ENCODE results near the gene NRK. TPM values are rescaled to one million over a fixed set of nuclear protein-coding genes. Genes with fewer than 3 reads are reported as not detected.
"Not testable (repeated sequence)": the region's sequence is repeated elsewhere in the genome, so short reads cannot be mapped to it uniquely, and the experiment has no call there.

NRK gene
- total RNA-seq, 1 donor from 2014 or later = not detected

DNA sequence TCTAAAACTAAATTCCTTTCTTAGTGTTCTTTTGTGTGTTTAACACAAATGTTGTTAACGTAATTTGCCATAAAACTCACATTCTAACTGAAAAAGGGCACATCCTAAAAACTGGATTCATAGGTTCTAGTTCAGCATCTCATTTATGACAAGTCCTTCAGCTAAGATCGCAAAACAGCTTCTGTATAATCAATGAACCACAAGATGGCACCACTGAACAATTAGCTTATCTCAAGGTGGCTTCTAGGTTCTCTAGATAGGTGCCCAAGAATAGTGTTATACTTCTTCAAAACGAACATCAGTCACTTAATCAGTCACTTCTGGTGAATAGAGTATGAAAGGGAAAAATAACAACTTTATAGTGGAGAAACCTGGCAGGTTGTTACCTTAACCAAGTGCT, 54.3 kb downstream of the NRK start:
- intact Hi-C loops (cut with micrococcal nuclease) = loop anchor here (2.0 kb wide), 1 partner anchor 520 kb away; no protein-coding TSS in a partner anchor

GRCh38 chrX:105880491-105880890, 58.2 kb downstream of the NRK start:
- intact Hi-C loops (cut with micrococcal nuclease) = no loop called here

DNA sequence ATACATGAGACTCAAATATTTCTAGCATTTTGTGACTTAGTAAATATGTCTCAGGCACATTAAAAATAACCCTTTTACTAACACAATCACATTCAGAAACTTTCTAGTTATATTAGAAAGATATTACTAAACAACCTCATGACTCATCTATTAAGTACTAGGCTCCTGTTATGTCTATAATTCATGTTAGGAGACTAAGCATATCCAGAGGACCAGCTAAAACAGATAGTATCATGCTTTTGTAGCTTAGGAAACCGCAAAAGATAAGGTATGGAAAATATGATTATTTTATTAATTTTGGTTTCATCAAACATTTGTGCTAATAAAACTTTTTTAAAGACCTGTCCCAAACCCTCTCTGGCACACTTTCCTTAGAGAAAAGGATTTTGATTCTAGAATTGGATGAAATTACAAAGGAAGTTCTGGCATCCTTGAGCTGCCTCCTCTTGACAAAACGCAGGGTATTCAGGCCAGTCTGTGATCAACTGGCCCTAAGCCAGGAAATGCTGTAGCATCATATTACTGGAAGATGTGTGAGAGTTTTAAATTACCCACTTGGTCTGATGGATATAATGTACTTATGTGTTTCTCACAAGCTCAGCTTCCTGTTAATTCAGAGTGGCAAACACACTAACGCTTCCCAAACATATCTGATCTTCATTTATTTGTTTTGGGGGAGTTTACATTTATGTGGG, 60.4 kb downstream of the NRK start:
- intact Hi-C loops (cut with micrococcal nuclease) = no loop called here

DNA sequence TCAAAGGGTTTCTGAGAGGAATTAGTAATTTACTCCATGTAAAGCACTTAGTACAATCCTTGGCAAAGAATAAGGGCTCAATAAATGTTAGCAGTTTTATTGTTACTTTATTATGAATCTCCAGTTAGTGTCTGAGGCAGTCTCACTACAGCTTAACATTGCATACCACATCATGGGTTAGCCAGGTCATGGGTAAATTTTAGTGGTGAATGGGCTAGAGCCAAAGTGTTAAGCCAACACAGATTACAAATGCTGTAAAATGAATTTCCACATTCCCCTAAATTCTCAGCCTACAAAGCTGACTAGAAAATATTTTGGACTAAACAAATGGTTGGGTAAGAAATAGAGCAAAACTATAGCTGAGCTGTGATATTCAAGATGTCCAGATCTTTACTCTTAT, 72.4 kb downstream of the NRK start:
- intact Hi-C loops (cut with micrococcal nuclease) = no loop called here

DNA sequence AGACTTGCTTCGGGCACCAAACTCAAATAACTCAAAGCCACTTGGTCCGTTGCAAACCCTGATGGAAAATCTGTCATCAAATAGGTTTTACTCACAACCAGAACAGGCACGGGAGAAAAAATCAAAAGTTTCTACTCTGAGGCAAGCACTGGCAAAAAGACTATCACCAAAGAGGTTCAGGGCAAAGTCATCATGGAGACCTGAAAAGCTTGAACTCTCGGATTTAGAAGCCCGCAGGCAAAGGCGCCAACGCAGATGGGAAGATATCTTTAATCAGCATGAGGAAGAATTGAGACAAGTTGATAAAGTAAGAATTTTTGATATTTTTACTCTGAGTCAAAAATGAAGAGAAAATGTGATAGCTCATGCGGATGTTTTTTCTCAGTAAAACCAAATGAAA, 87.2 kb downstream of the NRK start:
- intact Hi-C loops (cut with micrococcal nuclease) = no loop called here

DNA sequence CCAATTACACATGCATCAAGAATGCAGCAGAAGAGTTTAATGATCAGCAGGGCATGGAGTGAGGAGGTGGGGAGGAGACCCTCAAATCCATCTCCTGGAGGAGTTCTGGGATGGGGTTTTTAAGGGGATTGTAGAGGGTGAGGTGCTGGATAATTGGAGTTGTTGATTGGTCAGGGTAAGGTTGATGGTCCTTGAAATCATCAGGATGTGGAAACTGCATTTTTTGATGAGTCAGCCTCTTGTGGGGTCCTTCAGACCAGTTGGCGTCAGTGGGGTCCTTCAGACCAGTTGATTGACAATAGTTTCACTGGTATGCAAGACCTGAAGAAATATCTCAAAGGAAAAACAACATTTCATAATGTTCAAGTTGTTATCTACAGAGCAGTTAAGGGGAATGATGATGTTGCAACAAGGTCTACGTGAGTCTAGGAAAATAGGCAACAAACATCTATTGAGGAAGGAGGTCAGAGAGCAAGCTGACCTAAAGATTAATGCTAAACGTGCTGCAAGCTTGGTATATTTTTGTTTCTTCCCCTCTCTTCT, 88.3 kb downstream of the NRK start:
- intact Hi-C loops (cut with micrococcal nuclease) = no loop called here

- intact Hi-C loops (cut with micrococcal nuclease) = no loop called here
These were observed 122.9 kb downstream of the NRK start for GRCh38 chrX:105945266-105945665.

DNA sequence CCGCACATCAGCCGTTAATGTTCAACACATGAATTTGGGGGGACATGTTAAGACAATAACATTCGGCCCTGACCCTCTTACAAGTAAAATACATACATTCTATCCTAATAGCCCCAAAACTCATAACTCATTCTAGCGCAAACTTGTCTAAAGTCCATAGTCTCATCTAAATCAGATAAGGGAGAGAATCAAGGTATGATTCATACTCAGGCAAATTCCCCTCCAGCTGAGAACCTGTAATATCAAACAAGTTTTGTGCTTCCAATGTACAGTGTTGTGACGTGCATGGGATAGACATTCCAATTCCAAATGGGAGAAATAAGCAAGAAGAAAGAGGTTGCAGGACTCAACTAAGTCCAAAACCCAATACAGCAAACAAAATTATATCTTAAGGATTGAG, 147.1 kb downstream of the NRK start:
- intact Hi-C loops (cut with micrococcal nuclease) = no loop called here

GRCh38 chrX:105972690-105973386, 150.5 kb downstream of the NRK start:
- intact Hi-C loops (cut with micrococcal nuclease) = no loop called here

DNA sequence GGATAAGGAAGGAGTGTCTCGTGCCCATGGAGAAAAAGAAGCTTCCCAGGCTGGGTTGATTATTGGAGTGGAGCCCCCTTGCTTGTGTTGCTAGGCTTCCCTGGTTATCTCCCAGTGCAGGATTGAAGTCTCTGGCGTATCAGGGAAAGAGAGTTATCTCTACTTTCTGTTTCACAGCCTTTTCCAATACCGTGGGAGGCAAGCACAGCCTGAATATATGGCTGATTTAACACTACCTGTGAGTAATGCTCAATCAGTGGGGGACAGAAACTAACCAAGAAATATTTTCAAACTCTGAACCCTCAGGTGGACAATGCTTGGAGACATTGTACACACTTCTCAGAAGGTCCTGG, 151.0 kb downstream of the NRK start:
- intact Hi-C loops (cut with micrococcal nuclease) = no loop called here

- intact Hi-C loops (cut with micrococcal nuclease) = no loop called here
These were observed 153.0 kb downstream of the NRK start for GRCh38 chrX:105975382-105975781.

DNA sequence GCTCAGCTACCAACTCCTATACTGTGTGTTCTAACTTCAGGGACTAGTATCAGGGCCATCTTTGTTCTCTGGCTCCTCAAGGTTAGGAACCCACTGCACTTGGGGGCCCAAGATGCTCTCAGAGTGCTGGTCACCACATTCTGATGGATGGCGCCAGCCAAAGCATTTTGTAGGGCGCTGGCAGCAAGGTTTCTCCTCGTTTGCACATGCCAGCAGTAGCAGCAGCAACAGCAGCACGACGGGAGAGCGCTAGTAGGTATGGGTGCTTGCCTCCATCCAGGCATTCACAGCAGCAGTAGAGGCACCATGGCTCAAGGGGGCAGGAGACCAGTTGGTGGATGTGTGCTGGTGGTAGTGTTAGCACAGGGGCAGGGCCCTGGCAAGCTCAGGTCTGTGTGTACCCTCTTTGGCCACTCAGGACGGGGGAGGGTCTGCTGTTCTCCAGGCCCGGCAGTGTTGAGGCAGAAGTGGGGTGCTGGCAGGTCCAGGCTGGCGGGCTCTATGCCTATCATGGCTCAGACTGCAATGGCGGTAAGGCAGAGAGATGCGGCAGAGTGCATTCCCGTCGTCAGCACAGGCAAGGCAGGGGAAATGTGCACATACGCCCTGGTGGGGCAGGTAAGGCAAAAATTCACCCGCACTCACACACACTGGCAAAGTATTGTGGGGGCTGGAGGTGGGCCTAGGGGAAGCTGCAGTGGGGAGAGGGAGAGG, 159.6 kb downstream of the NRK start:
- intact Hi-C loops (cut with micrococcal nuclease) = no loop called here

DNA sequence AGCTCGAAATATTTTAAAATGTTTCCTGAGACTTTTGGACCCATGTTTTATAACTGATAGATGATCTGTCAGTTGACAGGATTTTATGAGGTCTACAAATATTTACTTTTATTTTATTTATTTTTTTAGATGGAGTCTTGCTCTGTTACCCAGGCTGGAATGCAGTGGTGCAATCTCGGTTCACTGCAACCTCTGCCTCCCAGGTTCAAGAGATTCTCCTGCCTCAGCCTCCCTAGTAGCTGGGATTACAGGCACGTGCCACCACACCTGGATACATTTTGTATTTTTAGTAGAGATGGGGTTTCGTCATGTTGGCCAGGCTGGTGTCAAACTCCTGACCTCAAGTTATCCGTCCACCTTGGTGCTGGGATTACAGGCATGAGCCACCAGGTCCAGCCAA, 166.1 kb downstream of the NRK start:
- intact Hi-C loops (cut with micrococcal nuclease) = not testable (repeated sequence)

- intact Hi-C loops (cut with micrococcal nuclease) = no loop called here
These were observed 177.0 kb downstream of the NRK start for GRCh38 chrX:105999294-105999693.

- intact Hi-C loops (cut with micrococcal nuclease) = no loop called here
These were observed 177.9 kb downstream of the NRK start for GRCh38 chrX:106000203-106000602.

DNA sequence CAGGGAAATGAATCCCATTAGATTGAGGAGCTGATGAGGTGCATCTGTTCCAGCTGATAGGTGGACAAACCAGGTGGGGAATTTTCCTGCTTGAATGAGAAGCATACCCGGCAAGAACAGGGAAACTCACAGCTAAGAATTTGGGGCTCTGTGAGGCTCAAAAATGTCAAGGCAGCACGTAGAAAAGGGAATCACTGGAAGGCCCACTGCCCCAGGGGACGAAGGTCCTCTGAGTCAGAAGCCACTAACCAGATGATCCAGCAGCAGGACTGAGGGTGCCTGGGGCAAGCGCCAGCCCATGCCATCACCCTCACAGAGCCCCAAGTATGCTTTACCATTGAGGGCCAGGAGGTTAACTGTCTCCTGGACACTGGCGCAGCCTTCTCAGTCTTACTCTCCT, 178.3 kb downstream of the NRK start:
- intact Hi-C loops (cut with micrococcal nuclease) = not testable (repeated sequence)

- intact Hi-C loops (cut with micrococcal nuclease) = no loop called here
These were observed 183.3 kb downstream of the NRK start for GRCh38 chrX:106005684-106006083.

DNA sequence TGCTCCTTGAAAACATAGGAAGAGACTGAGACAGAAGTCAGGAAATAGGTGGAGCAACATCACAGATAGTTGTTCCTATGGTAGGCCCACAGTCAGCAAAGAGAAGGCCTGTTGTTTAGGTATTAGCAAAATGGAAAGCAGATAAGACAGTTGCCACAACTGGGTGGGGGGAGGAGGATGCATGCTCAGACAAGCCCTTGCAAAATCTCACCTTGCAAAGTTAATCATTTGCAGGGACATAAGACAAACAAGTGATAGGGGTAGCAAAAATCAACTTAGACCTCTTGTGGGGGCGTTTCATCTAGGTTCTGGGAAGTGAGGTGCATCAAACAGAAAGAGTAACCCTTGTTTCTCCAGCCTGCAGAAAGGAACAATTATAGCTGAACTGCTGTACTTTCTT, 185.5 kb downstream of the NRK start:
- intact Hi-C loops (cut with micrococcal nuclease) = no loop called here

Data from T-helper 1 cell treated with Interleukin-12 subunit alpha and Interleukin-12 subunit beta and Interleukin-4 antibody, amounts not matched to agents 30 ng/mL and 1 ng/mL, for 36 hours (primary cell).